HepG2 (cell line): ENCODE data around the gene ZNF605. TPM values are rescaled to one million over a fixed set of nuclear protein-coding genes. Genes with fewer than 3 reads are reported as not detected.

Experiments
- CENPX ChIP-seq: sonication (generic); formaldehyde crosslinking; IDR thresholded peaks from 2 replicates; pipeline ENCODE4 v1.9.0; 2021; ENCODE audit warnings: mild to moderate bottlenecking, missing genetic modification reagents, moderate library complexity
- CHCHD3 ChIP-seq: sonication (generic); formaldehyde crosslinking; IDR thresholded peaks from 2 replicates; pipeline ENCODE4 v1.8.0; 2022; ENCODE audit warnings: mild to moderate bottlenecking, missing genetic modification reagents, moderate library complexity
- CREBL2 ChIP-seq: sonication (generic); formaldehyde crosslinking; IDR thresholded peaks from 2 replicates; pipeline ENCODE4 v1.8.1; 2023; ENCODE audit warnings: missing genetic modification reagents, mild to moderate bottlenecking, borderline replicate concordance
- GATAD2A ChIP-seq: IDR thresholded peaks from 2 replicates; pipeline ENCODE4 v1.6.1; 2016
- HOXA7 ChIP-seq: sonication (generic); formaldehyde crosslinking; IDR thresholded peaks from 2 replicates; pipeline ENCODE4 v1.8.1; 2022; ENCODE audit warnings: mild to moderate bottlenecking, missing genetic modification reagents, moderate library complexity
- MAFG ChIP-seq: sonication (generic); formaldehyde crosslinking; IDR thresholded peaks from 2 replicates; pipeline ENCODE4 v1.5.1; 2020; ENCODE audit warnings: mild to moderate bottlenecking, missing genetic modification reagents
- NFATC3 ChIP-seq: sonication (generic); formaldehyde crosslinking; IDR thresholded peaks from 2 replicates; pipeline ENCODE4 v1.5.1; 2020; ENCODE audit warnings: mild to moderate bottlenecking, missing genetic modification reagents
- NFRKB ChIP-seq: fragments of 450-650 bp; IDR thresholded peaks from 2 replicates; pipeline ENCODE4 v1.6.1; 2017
- POLR2AphosphoS5 ChIP-seq: IDR thresholded peaks from 2 replicates; pipeline ENCODE4 v1.6.1; 2012; ENCODE audit warnings: low read depth, low read length
- RAD51 ChIP-seq: fragments of 450-650 bp; IDR thresholded peaks from 2 replicates; pipeline ENCODE4 v1.6.1; 2016; ENCODE audit warnings: borderline replicate concordance
- ZBTB25 ChIP-seq: IDR thresholded peaks from 2 replicates; pipeline ENCODE4 v1.6.1; 2018; ENCODE audit warnings: missing genetic modification reagents
- ZNF576 ChIP-seq: sonication (generic); formaldehyde crosslinking; IDR thresholded peaks from 2 replicates; pipeline ENCODE4 v1.4.0; 2020; ENCODE audit warnings: mild to moderate bottlenecking, missing genetic modification reagents
- ZNF580 ChIP-seq: IDR thresholded peaks from 2 replicates; pipeline ENCODE4 v1.6.1; 2016; ENCODE audit warnings: low read depth, borderline replicate concordance
- polyA plus RNA-seq, 8 experiments: library from polyadenylated mRNA; depleted of rRNA in 3 of 8; stranded (reverse) in 7 of 8; unstranded in 1 of 8; fragments of >200 nt; fragmentation: Illumina TruSeq in 4 of 8; extraction: Trizol in 4 of 8; gene quantifications; 2 replicates each; pipeline versions ENCODE4 v1.2.1 to v1.2.3, GENCODE V29; 2011 to 2016; ENCODE audit warnings: low read depth in 4 of 8, missing spikeins in 1 of 8, mixed read lengths in 1 of 8; ENCODE audit not compliant: insufficient read depth in 1 of 8
- total RNA-seq, 5 experiments: library from RNA; depleted of rRNA; stranded (reverse); fragments of >200 nt; fragmentation: Illumina TruSeq; extraction: Trizol; gene quantifications; 2 replicates each; pipeline ENCODE4 v1.2.3, GENCODE V29; 2016; ENCODE audit warnings: low read depth in 1 of 5
- TF ChIP-seq, protein P1 (sequence below): sonication (generic); formaldehyde crosslinking; IDR thresholded peaks from 2 replicates; pipeline ENCODE4 v1.5.0; 2020; ENCODE audit warnings: mild to moderate bottlenecking, missing genetic modification reagents
- TF ChIP-seq, protein P2 (sequence below): sonication (generic); formaldehyde crosslinking; IDR thresholded peaks from 2 replicates; pipeline ENCODE4 v1.5.1; 2020; ENCODE audit warnings: mild to moderate bottlenecking, moderate library complexity, missing genetic modification reagents
- TF ChIP-seq, protein P3 (sequence below): sonication (generic); formaldehyde crosslinking; IDR thresholded peaks from 2 replicates; pipeline ENCODE4 v1.9.0; 2021; ENCODE audit warnings: missing genetic modification reagents, mild to moderate bottlenecking, borderline replicate concordance

ZNF605 gene
- total and polyA plus RNA-seq, 2 of the 13 experiments (the other 11 are each of a cell fraction or from before 2014, with no cell fraction given), result 6.7 to 6.8 TPM

DNA sequence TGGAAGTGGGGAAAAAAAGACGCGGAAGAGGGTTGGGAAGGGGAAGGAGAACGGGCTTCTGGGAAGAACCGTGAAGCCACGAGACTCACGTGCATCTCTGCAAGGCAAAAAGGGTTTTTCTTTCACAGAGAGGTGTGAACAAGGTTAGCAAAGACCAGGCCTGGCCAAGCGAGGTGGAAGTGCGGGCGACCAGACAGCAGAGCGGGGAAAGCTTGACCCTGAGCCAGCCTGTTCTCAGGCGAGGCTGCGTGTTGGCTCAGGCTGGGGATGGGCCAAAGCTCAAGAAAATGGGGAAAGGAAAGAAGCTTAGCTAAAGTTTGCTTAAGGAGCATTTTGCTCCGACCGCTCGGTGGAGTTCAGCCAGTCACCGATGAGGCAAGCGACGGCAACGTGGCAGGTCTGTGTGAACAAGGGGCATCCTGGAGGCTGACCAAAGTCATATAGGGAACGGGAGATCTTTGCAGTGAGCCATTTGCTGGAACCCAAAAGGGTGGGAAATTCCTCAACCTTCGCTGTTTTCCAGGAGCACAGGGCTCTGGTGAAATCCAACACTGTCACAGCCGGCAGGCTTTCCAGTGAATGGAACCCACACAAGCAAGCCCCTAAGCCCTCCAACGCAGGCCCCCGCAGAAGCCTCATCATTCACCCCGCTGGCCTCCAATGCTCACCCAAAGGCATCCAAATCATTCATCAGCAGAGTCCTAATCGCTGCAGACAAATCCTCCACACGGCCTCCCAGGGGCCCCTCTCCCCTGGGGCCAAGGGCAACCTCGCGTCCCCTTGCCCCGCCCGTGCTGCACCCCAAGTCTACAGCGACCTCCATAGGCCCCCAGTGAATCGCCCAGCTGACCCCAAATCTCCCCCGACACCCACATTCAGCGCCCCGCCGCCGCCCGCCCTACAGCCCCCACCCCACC, 754 bp downstream of the ZNF605 start (continued):
- TF ChIP-seq, protein P1, sequence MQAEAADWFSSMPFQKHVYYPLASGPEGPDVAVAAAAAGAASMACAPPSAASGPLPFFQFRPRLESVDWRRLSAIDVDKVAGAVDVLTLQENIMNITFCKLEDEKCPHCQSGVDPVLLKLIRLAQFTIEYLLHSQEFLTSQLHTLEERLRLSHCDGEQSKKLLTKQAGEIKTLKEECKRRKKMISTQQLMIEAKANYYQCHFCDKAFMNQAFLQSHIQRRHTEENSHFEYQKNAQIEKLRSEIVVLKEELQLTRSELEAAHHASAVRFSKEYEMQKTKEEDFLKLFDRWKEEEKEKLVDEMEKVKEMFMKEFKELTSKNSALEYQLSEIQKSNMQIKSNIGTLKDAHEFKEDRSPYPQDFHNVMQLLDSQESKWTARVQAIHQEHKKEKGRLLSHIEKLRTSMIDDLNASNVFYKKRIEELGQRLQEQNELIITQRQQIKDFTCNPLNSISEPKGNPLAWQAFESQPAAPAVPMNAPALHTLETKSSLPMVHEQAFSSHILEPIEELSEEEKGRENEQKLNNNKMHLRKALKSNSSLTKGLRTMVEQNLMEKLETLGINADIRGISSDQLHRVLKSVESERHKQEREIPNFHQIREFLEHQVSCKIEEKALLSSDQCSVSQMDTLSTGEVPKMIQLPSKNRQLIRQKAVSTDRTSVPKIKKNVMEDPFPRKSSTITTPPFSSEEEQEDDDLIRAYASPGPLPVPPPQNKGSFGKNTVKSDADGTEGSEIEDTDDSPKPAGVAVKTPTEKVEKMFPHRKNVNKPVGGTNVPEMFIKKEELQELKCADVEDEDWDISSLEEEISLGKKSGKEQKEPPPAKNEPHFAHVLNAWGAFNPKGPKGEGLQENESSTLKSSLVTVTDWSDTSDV, result no peak
- TF ChIP-seq HOXA7 (CRISPR knock-in tag), result no peak
- TF ChIP-seq CHCHD3 (CRISPR knock-in tag), result no peak
- TF ChIP-seq GATAD2A (CRISPR knock-in tag), result 0 out of 2 replicates have a peak, but pooled peaks have one; percentile 12
- no peak for TF ChIP-seq ZNF576
- TF ChIP-seq MAFG (CRISPR knock-in tag), result no peak
- TF ChIP-seq RAD51, result no peak
- no peak for TF ChIP-seq POLR2AphosphoS5
- TF ChIP-seq, protein P2, sequence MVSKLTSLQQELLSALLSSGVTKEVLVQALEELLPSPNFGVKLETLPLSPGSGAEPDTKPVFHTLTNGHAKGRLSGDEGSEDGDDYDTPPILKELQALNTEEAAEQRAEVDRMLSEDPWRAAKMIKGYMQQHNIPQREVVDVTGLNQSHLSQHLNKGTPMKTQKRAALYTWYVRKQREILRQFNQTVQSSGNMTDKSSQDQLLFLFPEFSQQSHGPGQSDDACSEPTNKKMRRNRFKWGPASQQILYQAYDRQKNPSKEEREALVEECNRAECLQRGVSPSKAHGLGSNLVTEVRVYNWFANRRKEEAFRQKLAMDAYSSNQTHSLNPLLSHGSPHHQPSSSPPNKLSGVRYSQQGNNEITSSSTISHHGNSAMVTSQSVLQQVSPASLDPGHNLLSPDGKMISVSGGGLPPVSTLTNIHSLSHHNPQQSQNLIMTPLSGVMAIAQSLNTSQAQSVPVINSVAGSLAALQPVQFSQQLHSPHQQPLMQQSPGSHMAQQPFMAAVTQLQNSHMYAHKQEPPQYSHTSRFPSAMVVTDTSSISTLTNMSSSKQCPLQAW (CRISPR knock-in tag), result no peak
- TF ChIP-seq CREBL2 (CRISPR knock-in tag), result no peak
- TF ChIP-seq ZBTB25 (CRISPR knock-in tag), result no peak
- TF ChIP-seq, protein P3, sequence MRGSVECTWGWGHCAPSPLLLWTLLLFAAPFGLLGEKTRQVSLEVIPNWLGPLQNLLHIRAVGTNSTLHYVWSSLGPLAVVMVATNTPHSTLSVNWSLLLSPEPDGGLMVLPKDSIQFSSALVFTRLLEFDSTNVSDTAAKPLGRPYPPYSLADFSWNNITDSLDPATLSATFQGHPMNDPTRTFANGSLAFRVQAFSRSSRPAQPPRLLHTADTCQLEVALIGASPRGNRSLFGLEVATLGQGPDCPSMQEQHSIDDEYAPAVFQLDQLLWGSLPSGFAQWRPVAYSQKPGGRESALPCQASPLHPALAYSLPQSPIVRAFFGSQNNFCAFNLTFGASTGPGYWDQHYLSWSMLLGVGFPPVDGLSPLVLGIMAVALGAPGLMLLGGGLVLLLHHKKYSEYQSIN (CRISPR knock-in tag), result no peak
- no peak for TF ChIP-seq ZNF580 (CRISPR knock-in tag)
- TF ChIP-seq NFATC3 (CRISPR knock-in tag), result no peak
- no peak for TF ChIP-seq CENPX (CRISPR knock-in tag)
- no peak for TF ChIP-seq NFRKB
